Activated CD4-positive, alpha-beta memory T cell treated with anti-CD3 and anti-CD28 coated beads, Interleukin-2, amount 10 ng/mL, durations not matched to agents 7 days and 5 days (primary cell): Measurements from ENCODE around the gene TIAM2. TPM values are rescaled to one million over a fixed set of nuclear protein-coding genes. Genes with fewer than 3 reads are reported as not detected.
"Not testable (repeated sequence)": the region's sequence is repeated elsewhere in the genome, so short reads cannot be mapped to it uniquely, and the experiment has no call there.

ENCODE experiments used
- CTCF ChIA-PET: fragments of 350-600 bp; sonication (Branson Sonifier 250); formaldehyde crosslinking; loops from one replicate; lab custom pipeline; 2021; ENCODE audit warnings: antibody characterized with exemption, inconsistent platforms; lab: Charles Lee
- POLR2A ChIA-PET: fragments of 350-600 bp; sonication (Branson Sonifier 250); formaldehyde crosslinking; loops from one replicate; lab custom pipeline; 2021; ENCODE audit warnings: antibody characterized with exemption; lab: Charles Lee
- DNase-seq: peaks from one replicate; pipeline ENCODE4 v3.0.0-alpha.2; 2020
- H3K27ac Mint-ChIP-seq: one replicate; pipeline ENCODE4 v1.8.0; 2021; ENCODE audit warnings: mild to moderate bottlenecking, mixed read lengths
- H3K27me3 Mint-ChIP-seq: one replicate; pipeline ENCODE4 v1.8.0; 2021; ENCODE audit warnings: mixed read lengths
- H3K36me3 Mint-ChIP-seq: one replicate; pipeline ENCODE4 v1.8.0; 2021; ENCODE audit warnings: low read depth, mixed read lengths
- H3K4me1 Mint-ChIP-seq: one replicate; pipeline ENCODE4 v1.8.0; 2021; ENCODE audit warnings: mixed read lengths
- H3K4me3 Mint-ChIP-seq: one replicate; pipeline ENCODE4 v1.8.0; 2021; ENCODE audit warnings: mild to moderate bottlenecking, mixed read lengths
- H3K9me3 Mint-ChIP-seq: one replicate; pipeline ENCODE4 v1.8.0; 2021; ENCODE audit warnings: mixed read lengths
- total RNA-seq, 2 experiments: library from RNA; stranded (reverse); gene quantifications; one replicate each; pipeline ENCODE4 v1.2.3, GENCODE V29; 2021

Gene TIAM2
- total RNA-seq = 1 to 10 TPM; 6.1 to 8.3 TPM

DNA sequence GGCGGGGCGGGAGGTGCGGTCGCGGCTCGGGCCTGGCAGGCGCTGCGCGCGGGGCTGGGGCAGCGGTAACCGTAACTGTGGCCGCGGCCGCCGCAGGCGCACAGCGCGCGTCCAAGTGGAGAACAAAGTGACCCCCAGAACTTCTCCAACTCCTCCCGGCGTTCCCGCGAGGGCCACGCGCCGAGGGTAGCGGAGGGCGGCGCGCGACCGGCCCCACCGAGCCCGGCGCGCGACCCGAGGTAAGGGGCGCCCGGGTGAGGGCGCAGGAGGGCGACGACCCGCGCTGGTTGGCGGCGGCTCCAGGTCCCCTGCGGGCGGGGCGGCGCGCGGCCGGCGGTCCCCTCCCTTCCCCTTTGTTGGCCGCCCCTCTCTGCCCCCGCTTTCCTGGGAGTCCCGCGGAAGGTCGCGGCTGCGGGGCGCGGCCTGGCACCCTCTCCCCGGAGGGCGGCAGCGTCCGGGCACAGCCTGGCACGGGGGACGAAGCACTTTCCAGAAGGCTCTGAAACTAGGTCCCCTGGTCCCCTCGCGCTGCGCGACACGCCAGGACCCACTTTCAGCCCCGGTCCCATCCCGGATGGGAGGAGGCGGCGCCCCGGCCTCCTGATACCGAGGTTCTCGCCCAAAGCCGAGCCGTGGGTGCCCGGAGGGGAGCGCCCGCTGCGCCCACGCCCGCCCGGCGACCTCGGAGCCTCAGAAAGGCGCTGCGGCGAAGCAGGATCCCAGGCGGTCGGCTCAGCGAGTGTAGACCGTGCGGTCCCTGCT is at the start of gene TIAM2:
TSS of gene TIAM2 (plus strand) at position 62 of the 762 bp plus-strand sequence. CDS start 133,909 bp downstream, outside the sequence.
- Mint-ChIP-seq H3K4me3 (peak within 1 kb of the TSS; percentile 65), H3K27ac (no peak within 1 kb of the TSS), H3K36me3 (no peaks in the 10 kb centered on the region), H3K9me3 (no peaks in the 10 kb centered on the region), H3K4me1 (peaks cover 11% of the 10 kb centered on the region), H3K27me3 (peaks cover 20% of the 10 kb centered on the region)
- CTCF ChIA-PET = no interaction called here
- POLR2A ChIA-PET = no interaction called here
- DNase-seq = peak; percentile 37

DNA sequence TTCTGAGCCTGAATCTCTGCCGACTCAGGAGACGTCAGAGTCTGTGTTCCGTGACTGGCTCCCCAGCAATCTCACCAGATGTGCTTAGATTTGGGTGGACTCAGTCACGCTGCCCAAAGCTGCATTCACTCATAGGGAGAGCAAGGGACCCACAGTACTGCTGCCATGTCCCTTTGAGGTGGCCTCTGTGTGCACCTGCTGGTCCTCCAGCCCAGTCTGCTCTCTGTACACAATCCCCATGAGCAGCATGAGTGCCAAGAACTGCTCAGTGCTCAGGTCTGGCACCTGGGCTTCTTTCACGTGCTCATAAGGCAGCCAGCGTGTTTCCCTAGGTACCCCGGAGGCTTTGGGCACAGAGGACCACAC is 44.2 kb upstream of the TIAM2 start:
- H3K4me1 Mint-ChIP-seq = peaks cover 19% of the 10 kb centered on the region
- H3K36me3 Mint-ChIP-seq = peaks cover 9% of the 10 kb centered on the region
- H3K4me3 Mint-ChIP-seq = no peak overlapping the region
- CTCF ChIA-PET = interaction anchor here (0.6 kb wide), 1 partner anchor 21 kb away, joined by 5 read pairs; no protein-coding TSS in a partner anchor
- no peak for DNase-seq
- no peaks in the 10 kb centered on the region for H3K9me3 Mint-ChIP-seq
- no peaks in the 10 kb centered on the region for H3K27me3 Mint-ChIP-seq
- no peak overlapping the region for H3K27ac Mint-ChIP-seq
- POLR2A ChIA-PET = interaction anchor here (0.7 kb wide), 1 partner anchor 31 kb away, joined by 3 read pairs; no protein-coding TSS in a partner anchor

DNA sequence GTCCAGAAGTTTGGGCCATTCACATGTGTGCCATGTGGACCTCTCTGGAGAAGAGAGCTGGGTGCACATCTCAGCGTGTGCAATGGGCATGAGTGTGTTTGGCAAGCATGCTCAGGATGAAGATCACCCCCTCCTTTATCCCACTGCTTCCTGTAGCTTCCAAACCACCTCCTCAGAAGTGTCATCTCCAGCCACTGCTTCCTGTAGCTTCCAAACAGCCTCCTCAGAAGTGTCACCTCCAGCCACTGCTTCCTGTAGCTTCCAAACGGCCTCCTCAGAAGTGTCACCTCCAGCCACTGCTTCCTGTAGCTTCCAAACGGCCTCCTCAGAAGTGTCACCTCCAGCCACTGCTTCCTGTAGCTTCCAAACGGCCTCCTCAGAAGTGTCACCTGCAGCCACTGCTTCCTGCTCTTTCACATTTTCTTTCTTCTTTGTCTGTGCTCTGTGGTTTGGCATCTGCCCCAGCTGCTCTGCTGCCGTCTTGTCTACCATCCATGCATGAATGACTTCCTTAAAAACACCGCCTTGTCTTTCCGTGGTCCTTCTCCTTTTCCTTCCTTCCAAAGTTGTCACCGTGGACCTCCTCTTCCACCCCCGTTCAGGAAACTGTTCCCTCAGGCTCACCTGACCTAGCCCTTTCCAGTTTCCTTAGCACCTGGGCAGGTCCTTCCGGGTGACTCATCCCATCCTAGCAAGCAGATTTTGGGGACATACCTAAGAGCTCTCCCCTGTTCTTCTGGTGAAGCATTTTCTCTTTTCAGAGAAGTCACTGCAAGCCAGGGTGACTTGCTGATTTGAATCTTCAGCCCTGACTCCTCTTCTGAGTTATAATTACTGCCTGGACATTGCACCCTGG is 43.5 kb upstream of the TIAM2 start:
- Mint-ChIP-seq H3K4me1 (peaks cover 19% of the 10 kb centered on the region), H3K27me3 (no peaks in the 10 kb centered on the region), H3K36me3 (peaks cover 9% of the 10 kb centered on the region), H3K9me3 (no peaks in the 10 kb centered on the region), H3K27ac (peak overlapping the region; percentile 67), H3K4me3 (no peak overlapping the region)
- DNase-seq = peak; percentile 39
- POLR2A ChIA-PET = interaction anchor here (0.7 to 1.2 kb wide), 2 partner anchors 31 to 220 kb away, joined by 3 to 4 read pairs; no protein-coding TSS in a partner anchor
- CTCF ChIA-PET = interaction anchor here (0.6 kb wide), 1 partner anchor 22 kb away, joined by 5 read pairs; no protein-coding TSS in a partner anchor

DNA sequence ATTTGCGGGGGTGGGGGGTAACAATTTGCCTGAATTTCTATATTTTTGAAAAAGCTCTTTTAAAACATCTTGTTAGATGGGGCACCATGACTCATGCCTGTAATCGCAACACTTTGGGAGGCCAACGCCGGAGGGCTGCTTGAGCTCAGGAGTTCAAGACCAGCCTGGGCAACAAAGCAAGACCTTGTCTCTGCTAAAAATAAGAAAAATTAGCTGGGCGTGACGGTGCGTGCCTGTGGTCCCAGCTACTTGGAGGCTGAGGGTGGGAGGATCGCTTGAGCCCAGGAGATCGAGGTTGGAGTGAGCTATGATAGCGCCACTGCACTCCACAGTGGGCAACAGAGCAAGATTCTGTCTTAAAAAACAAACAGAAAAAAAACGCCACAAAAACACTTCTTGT is 41.5 kb upstream of the TIAM2 start:
- H3K36me3 Mint-ChIP-seq = peaks cover 9% of the 10 kb centered on the region
- H3K4me3 Mint-ChIP-seq = no peak overlapping the region
- H3K4me1 Mint-ChIP-seq = peaks cover 19% of the 10 kb centered on the region
- no peaks in the 10 kb centered on the region for H3K27me3 Mint-ChIP-seq
- ChIA-PET CTCF (no interaction called here), POLR2A (no interaction called here)
- H3K9me3 Mint-ChIP-seq = no peaks in the 10 kb centered on the region
- H3K27ac Mint-ChIP-seq = no peak overlapping the region
- no peak for DNase-seq

DNA sequence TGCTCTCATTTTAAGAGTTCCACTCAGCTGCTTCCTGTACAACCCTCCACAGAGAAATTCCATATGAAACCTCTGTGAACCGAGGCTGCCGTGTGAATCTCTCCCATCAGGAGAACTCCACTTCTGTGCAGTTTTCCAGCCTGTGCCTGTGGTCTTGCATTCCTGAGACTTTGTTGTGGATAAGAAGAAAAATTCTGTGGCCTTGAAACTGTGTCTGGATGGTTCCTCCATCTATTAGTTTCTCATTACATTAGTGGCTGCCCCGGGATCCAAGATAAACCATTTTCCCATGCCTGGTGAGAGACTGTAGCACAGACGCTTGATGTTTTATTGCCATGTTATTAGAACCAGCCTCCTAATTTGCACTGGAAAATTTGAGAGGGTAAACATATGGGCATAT is 40.8 kb upstream of the TIAM2 start:
- Mint-ChIP-seq H3K36me3 (peaks cover 6% of the 10 kb centered on the region), H3K4me3 (no peak overlapping the region), H3K27ac (no peak overlapping the region), H3K9me3 (no peaks in the 10 kb centered on the region), H3K4me1 (peaks cover 19% of the 10 kb centered on the region), H3K27me3 (no peaks in the 10 kb centered on the region)
- POLR2A ChIA-PET = no interaction called here
- DNase-seq = no peak
- CTCF ChIA-PET = no interaction called here

DNA sequence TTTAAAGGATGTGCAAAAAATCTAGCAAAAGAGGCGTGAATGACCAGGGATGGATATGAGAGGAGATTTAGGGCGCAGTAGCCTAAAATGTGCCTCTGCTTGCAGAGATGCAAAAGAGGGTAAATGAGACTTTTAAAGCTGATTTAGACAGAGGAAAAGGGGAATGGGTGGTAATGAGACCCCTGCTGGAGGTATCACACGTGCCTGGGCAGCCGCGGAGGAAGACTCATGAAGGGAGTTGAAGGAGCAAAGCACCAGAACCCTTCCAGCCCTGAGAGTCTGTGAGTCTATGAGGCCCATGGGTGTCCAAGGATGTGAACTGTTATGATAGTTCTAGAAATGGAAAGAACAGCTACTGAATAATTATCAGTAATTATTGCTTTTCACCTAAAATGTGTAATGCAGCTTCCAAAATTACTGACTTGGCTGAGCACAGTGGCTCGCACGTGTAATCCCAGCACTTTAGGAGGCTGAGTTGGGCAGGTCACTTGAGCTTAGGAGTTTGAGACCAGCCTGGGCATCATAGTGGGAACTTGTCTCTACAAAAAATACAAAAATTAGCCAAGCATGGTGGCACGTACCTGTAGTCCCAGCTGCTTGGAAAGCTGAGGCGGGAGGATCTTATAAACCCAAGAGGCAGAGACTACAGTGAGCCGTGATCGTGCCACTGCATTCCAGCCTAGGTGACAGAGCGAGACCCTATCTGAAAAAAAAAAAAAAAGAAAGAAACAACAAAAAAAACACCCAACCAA is 38.2 kb upstream of the TIAM2 start:
- POLR2A ChIA-PET = no interaction called here
- H3K27ac Mint-ChIP-seq = no peak overlapping the region

DNA sequence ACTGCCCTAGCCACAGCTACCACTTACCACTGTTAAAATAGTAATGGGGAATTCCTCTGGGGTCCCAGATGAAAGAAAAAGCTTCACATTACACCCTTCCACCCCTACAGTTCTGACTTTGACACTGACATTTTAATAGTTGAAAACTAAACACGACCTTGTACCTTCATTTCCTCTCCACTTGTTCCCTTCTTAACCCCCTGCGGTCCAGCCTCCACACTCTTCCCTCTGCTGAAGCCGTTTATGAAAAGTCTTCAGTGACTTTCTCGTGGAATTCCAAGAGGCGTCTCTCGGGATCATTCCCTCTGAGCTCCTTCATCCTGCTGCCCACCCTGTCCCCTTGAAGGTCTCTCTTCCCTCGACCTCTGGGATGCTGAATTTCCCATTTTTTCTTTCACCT is 36.6 kb upstream of the TIAM2 start:
- Mint-ChIP-seq H3K27me3 (no peaks in the 10 kb centered on the region), H3K9me3 (no peaks in the 10 kb centered on the region), H3K36me3 (no peaks in the 10 kb centered on the region), H3K4me1 (no peaks in the 10 kb centered on the region), H3K27ac (no peak overlapping the region), H3K4me3 (no peak overlapping the region)
- POLR2A ChIA-PET = no interaction called here
- CTCF ChIA-PET = no interaction called here
- DNase-seq = no peak

More for the DNA sequence above, 38.2 kb upstream of the TIAM2 start:
- CTCF ChIA-PET = no interaction called here
- Mint-ChIP-seq H3K9me3 (no peaks in the 10 kb centered on the region), H3K4me3 (no peak overlapping the region), H3K4me1 (peaks cover 10% of the 10 kb centered on the region), H3K27me3 (no peaks in the 10 kb centered on the region), H3K36me3 (no peaks in the 10 kb centered on the region)
- no peak for DNase-seq

DNA sequence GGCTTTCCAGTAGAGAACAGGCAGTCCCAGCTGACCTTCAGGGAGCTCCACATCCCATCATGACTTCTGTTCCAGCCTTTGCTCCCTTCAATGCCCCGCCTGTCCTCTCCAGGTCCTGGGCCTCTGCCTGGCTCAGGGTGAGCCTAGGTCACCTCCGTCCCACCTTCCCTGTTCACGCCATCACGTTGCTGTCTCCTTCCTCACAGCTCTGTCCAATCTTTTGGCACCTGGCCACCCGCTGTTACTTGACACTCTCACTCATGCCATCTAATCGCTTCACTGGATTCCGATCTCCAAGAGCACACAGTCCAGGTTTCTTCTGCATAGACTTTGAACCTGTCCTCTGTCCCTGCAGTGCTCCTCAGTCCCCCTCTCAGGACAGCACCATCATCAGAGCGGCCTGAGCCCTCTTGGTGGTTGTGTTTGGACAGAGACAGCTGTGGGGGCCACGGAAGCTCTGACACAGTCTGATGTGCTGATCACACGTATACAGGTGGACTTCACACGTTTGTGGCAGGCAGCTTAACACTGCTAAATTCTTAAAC is 34.7 kb upstream of the TIAM2 start:
- Mint-ChIP-seq H3K4me1 (no peaks in the 10 kb centered on the region), H3K27ac (no peak overlapping the region), H3K27me3 (no peaks in the 10 kb centered on the region), H3K4me3 (no peak overlapping the region), H3K36me3 (no peaks in the 10 kb centered on the region), H3K9me3 (no peaks in the 10 kb centered on the region)
- DNase-seq = no peak
- POLR2A ChIA-PET = no interaction called here
- CTCF ChIA-PET = no interaction called here

DNA sequence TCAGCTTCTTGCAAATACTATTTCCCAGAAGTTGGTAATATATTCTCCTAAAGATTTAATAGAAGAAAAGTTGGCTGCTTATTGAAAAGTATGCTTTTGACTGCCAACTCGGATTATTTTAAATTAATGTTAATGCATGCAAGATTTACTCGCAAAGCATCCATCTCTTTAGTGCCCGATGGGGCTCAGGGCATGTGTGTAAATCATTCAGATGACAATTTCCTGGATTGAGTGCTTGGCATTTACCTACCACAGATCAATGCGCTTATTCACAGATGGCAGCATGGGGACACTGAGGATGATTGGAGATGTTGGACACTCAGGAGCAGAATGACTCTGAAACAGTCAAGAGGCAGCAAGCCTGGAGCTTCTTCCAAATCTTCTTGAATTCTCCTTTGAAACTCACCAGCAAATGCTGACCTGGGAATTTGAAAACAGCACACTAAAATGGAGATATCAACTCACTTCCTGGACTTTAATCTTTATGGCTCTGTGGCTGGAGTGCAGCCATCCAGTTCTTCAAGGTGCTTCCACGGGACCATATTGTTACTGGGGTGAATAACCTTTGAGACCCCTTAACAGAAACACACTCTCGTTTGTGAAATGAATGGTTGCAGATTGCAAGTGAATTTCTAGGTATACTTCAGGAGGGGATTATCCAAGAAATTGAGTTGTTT is 34.1 kb upstream of the TIAM2 start:
- CTCF ChIA-PET = no interaction called here
- Mint-ChIP-seq H3K27me3 (no peaks in the 10 kb centered on the region), H3K27ac (no peak overlapping the region), H3K9me3 (no peaks in the 10 kb centered on the region), H3K36me3 (no peaks in the 10 kb centered on the region), H3K4me1 (no peaks in the 10 kb centered on the region), H3K4me3 (no peak overlapping the region)
- no peak for DNase-seq
- POLR2A ChIA-PET = no interaction called here

DNA sequence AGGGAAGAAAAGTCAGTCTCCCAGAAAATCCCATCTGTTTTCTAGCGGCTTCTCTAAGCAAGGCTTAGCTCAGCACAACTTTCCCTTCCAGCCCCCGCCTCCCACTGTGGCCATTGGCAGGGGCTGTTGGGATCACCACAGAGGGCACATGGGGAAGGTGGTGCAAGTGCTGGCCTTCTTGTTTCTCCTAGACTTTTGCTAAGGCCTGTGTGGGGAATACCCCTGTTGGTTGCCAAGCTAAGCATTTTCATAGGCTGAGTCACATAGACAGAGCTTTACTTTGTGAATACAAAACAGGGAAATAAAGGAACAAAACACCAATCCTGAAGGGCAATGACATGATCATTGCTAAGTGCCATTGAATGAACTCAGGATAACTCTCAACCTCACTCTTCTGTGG is 32.4 kb upstream of the TIAM2 start:
- CTCF ChIA-PET = no interaction called here
- H3K9me3 Mint-ChIP-seq = no peaks in the 10 kb centered on the region
- H3K27me3 Mint-ChIP-seq = no peaks in the 10 kb centered on the region
- no peak overlapping the region for H3K27ac Mint-ChIP-seq
- no peaks in the 10 kb centered on the region for H3K36me3 Mint-ChIP-seq
- no peak overlapping the region for H3K4me3 Mint-ChIP-seq
- no peaks in the 10 kb centered on the region for H3K4me1 Mint-ChIP-seq
- DNase-seq = no peak
- POLR2A ChIA-PET = no interaction called here

DNA sequence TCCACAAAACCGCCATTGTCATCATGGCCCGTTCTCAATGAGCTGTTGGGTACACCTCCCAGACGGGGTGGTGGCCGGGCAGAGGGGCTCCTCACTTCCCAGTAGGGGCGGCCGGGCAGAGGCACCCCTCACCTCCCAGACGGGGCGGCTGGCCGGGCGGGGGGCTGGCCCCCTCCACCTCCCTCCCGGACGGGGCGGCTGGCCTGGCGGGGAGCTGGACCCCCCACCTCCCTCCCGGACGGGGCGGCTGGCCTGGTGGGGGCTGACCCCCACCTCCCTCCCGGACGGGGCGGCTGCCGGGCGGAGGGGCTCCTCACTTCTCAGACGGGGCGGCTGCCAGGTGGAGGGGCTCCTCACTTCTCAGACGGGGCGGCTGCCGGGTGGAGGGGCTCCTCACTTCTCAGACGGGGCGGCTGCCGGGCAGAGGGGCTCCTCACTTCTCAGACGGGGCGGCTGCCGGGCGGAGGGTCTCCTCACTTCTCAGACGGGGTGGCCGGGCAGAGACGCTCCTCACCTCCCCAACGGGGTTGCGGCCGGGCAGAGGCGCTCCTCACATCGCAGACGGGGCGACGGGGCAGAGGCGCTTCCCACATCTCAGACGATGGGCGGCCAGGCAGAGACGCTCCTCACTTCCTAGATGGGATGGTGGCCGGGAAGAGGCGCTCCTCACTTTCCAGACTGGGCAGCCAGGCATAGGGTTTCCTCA is 28.9 kb upstream of the TIAM2 start:
- H3K4me3 Mint-ChIP-seq, H3K27ac Mint-ChIP-seq, CTCF ChIA-PET, H3K36me3 Mint-ChIP-seq, POLR2A ChIA-PET, H3K27me3 Mint-ChIP-seq, H3K9me3 Mint-ChIP-seq, H3K4me1 Mint-ChIP-seq, DNase-seq: not testable (repeated sequence)

DNA sequence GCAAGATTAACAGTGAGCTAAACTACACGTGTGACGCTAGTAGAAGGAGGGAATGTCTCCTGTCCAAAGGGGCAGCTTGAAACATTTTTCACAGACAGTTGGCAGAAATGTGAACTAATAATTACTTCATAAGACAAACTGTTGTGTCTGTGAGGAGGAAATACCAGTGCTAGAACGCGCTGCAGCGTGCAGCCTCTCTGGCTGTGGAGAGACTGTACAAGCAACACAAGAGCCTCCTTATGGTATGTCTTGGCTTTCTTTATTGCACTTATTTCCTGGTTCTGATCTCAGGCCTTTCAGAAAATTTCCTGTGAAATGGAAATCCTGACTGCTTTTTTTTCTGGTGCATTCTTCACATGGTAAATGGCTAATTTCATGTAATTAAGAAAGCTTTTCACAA is 25.3 kb upstream of the TIAM2 start:
- no peaks in the 10 kb centered on the region for H3K36me3 Mint-ChIP-seq
- no peak for DNase-seq
- H3K9me3 Mint-ChIP-seq = no peaks in the 10 kb centered on the region
- CTCF ChIA-PET = no interaction called here
- no peaks in the 10 kb centered on the region for H3K27me3 Mint-ChIP-seq
- no peaks in the 10 kb centered on the region for H3K4me1 Mint-ChIP-seq
- no peak overlapping the region for H3K27ac Mint-ChIP-seq
- no peak overlapping the region for H3K4me3 Mint-ChIP-seq
- POLR2A ChIA-PET = no interaction called here
